Choroid plexus epithelial cell (primary cell): ENCODE data around the gene SORCS1.

ENCODE experiments used
- DNase-seq: peaks from one replicate; pipeline ENCODE4 v3.0.0-alpha.2; 2010; ENCODE audit warnings: low read depth
- H3K4me3 ChIP-seq: 2 replicates; pipeline ENCODE4 v1.5.1; 2011; ENCODE audit warnings: low read depth, mild to moderate bottlenecking, control low read depth, low read length, moderate library complexity
- CTCF ChIP-seq: conservative IDR thresholded peaks from 2 replicates; pipeline ENCODE4 v1.5.1; 2011; ENCODE audit warnings: low read depth, mild to moderate bottlenecking, control low read depth, inconsistent platforms, low read length, moderate library complexity

The SORCS1 gene

GRCh38 chr10:107013258-107014006, 151.1 kb downstream of the SORCS1 start:
- no peak for DNase-seq
- TF ChIP-seq CTCF, result no peak
- no peak overlapping the region for H3K4me3 ChIP-seq

DNA sequence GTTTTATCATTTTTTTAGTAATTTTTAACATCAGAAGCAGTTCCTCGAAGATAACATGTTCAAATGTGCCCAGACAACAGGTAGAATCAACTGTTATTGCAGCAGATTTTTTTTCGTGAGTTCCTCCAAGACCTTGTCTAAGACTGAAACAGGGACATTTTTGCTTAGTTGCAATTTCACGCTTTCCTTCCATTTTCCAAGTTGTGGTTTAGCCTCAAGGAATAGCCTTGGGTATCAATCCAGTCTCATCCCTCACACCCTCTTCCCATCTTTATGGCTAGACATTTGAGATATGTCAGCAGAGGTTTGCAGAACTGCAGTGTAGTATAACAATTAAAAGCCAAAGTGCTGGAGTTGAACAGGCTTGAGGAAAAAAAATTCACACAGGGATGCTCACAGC, 152.5 kb downstream of the SORCS1 start:
- H3K4me3 ChIP-seq, result no peak overlapping the region
- no peak for DNase-seq
- TF ChIP-seq CTCF, result no peak

GRCh38 chr10:107011105-107011504, 153.4 kb downstream of the SORCS1 start:
- no peak for TF ChIP-seq CTCF
- DNase-seq, result no peak

GRCh38 chr10:107010531-107010930, 154.0 kb downstream of the SORCS1 start:
- DNase-seq, result no peak
- no peak overlapping the region for H3K4me3 ChIP-seq
- no peak for TF ChIP-seq CTCF

More at GRCh38 chr10:107011105-107011504, 153.4 kb downstream of the SORCS1 start:
- H3K4me3 ChIP-seq, result no peak overlapping the region

DNA sequence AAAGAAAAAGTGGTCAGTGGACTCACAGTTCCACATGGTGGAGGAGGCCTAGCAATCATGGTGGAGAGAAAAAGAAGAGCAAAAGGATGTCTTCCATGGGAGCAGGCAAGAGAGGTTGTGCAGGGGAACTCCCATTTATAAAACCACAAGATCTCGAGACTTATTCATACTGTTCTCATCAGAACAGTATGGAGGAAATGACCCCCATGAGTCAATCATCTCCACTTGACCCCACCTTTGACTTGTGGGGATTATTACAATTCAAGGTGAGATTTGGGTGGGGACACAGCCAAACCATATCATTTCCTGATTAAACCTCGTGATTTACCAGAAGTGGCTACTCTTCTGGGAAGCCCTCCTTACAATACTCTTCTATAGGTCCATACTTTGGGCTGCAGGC, 160.1 kb downstream of the SORCS1 start:
- H3K4me3 ChIP-seq, result no peak overlapping the region
- no peak for TF ChIP-seq CTCF
- DNase-seq, result no peak

DNA sequence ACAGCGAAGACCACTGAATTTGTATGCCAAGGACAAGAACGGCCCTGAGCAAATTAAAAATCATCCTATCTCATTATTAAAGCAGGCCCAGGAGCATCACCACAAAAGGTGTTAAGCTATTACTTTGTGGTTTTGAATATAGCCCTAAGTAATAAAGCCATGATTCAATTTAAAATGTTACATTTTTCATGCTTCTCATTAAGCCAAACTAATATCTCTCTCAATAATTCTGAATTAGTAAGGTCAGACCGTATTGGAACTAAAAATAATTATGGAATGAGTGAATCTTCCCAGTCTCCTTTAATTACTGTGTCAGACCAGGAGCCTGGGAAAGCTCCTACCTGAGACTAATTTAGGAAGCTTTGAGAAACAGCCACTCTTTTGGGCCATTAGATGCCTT, 162.4 kb downstream of the SORCS1 start:
- no peak overlapping the region for H3K4me3 ChIP-seq
- no peak for DNase-seq
- TF ChIP-seq CTCF, result no peak

- no peak overlapping the region for H3K4me3 ChIP-seq
- DNase-seq, result no peak
- TF ChIP-seq CTCF, result no peak
Measured at GRCh38 chr10:106999118-106999707, 165.3 kb downstream of the SORCS1 start.
